GM04503 (cell line): ENCODE results near the gene SQSTM1.
"Not testable (repeated sequence)": the region's sequence is repeated elsewhere in the genome, so short reads cannot be mapped to it uniquely, and the experiment has no call there.

Source experiments
- DNase-seq: peaks from one replicate; pipeline ENCODE4 v3.0.0-alpha.2; 2012; ENCODE audit warnings: low read depth

Gene SQSTM1

DNA sequence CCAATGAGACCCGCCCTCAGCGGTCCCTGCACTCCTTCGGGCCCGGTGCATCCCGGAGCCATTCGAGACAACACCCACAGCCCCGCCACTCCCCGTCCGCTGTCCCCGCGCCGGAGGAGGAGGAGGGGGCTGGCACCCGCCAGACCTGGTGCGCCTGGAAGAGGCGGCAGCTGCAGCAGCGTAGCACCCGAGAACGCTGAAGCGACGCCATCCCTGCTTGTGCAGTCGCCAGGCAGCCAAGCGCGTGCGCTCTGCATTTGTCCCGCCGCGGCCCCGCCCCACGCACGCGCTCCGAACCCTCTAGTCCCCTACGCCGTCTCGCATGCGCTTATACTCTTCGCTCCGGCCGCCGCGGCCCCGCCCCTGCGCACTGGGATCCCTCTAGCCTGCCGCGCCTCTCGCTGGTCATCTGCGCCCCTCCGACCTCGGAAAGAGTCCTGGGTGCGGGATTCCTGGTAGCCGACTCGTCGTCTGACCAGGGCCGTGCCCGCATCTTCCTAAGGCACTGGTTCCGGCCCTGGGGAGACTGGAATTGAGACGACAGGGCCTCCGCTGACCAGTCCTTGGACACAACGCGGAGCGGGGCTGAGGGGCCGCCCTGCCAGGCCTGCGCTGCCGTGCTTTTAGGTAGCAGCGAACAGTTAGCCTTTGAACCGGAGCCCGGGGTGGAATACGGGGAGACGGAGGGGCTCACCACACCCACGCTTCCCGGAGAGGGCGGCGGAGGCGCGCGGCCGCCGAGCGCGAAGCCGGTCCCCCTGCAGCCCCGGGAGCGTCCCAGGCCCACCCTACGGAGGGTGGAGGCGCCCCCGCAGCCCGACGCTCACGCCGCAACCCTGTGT, 38.1 kb downstream of the SQSTM1 start, which contains the start of gene MRNIP:
Gene MRNIP (minus strand): TSS at position 232 of the 842 bp plus-strand sequence. CDS start 21 bp downstream, at position 211.
- peak; percentile 62 for DNase-seq

DNA sequence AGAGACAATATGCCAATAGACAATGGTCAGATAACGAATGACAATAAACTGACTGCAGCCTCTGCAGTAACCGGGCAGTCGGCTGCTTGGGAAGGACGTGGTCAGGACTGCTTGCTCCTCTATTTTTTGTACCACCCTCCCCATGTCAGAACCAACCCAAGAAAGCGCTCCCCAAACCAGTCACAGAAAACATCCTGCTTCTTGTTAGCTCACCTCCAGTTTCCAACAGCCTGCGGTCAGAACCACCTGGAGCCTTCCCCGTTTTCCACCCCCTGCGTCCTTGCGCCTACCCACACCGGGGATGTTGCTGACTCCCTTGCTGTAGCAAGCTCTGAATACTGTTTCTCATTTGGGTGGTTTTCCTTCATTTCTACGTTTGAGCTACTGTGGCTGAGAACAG, 39.6 kb downstream of the SQSTM1 start:
- no peak for DNase-seq

DNA sequence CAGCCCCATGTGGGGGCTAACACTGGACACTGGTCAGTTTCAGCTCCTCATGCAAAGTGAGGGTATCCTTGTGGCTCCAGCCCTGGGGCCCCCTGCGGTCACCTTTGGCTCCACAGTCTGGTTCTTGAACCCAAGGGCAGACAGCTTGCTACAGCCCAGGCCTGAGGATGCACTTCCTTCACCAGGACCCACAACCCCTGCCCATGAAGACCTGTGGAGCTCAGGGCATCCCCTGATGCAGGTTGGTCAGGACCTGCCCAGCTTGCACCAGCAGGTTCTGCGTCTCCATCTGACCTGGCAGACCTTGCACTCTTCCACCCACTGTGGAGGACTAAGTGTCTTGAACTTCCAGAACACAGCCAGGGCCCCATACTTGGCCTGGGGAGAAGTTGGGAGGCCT, 41.6 kb downstream of the SQSTM1 start:
- no peak for DNase-seq

DNA sequence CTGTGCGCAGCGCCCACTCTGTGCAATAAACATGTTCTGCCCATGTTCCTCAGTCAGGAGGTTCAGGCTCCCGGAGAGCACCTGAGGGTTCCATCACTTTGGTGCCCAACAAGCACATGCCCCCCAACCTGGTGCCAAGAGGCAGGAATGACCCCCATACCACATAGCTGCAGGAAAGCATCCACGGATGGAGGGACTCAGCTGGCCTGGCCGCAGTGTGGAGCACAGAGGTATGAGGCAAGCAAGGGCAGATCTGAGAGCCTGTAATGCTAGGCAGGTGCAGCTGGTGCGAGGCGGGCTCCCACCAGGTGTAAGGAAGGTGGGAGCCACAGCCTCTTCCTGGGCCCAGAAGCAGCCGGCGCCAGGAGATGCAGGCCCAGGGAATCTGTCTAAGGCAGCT, 42.2 kb downstream of the SQSTM1 start:
- DNase-seq = no peak

DNA sequence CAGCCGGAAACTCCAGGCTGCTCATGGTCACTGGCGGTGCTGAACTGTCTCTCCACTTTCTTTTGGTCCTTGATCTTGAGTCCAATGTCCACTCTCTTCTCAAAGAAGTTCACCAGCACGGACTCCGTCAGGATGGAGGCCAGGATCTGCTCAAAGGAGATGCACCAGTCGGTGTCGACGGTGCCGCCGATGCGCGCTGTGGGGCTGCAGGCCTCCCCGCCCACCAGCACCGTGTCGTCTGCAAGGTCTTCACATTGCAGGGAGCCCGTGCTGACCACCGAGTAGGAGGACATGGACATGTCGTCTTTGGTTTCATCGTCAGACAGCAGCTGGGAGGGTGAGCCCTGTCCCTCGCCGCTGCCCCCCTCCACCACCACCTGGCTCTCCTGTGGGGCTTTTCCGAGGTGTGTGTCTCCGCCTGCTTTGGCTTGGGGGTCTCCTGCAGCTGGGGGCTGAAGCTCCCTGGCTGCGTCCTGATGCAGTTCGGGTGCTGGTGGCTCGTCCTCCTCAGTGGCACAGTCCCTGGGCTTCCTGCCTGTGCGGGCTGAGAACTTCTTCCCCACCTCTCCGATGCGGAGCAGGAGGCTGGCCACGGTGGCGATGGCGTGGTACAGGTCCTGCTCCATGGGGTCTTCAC, 42.9 kb downstream of the SQSTM1 start:
- DNase-seq = no peak

DNA sequence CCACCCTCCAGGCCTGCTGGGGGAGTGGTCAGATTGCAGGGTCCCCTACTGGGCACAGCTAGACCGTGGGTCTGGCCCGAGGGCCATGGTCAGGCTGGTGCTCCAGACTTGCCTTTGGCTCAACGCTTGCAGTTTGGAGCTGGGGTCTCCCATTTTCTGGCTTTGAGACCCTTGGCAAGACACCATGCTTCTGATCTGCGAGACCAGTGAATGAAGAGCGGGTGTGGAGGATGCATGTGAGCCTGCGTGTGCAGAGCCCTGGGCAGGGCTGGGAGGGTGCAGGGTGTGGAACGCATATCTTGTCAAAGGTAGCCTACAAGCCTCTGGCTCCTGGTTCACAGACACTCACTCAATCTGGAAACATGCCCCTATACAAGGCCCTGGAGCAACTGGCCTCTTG, 44.0 kb downstream of the SQSTM1 start:
- no peak for DNase-seq

DNA sequence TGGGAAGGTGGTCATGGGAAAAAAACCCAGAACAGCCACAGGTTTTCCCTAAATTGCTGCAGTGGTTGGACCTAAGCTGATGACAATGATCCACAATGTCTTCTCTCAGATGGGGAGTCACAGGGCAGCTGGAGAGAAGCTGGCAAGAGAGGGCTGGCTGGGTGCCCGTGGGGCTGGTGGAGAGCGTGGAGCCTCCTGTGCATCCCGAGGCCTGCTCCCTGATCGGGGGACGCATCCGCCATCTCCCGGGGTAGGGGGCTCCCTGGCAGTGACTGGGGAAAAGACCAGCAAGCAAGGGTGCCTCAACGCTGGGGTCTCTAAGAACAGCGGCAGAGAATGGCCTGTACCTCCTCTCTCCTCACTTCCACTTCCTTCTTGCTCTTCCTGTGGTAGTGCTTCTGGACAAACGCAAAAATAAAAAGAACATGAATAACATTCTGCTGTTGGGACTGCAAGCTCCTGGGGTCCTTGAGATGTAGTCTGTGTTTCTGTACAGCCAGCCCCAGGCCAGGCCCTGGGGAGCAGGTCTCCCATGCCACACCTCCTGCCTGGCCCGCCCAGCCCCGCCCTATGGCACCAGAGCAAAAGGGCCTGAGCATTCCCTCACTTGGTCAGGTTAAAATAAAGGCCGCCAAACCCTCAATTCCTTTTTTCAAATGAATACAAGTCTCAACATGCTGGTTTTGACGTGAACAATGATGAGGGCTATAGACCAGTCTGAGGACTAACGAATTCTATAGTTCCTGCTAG, 45.0 kb downstream of the SQSTM1 start:
- no peak for DNase-seq

DNA sequence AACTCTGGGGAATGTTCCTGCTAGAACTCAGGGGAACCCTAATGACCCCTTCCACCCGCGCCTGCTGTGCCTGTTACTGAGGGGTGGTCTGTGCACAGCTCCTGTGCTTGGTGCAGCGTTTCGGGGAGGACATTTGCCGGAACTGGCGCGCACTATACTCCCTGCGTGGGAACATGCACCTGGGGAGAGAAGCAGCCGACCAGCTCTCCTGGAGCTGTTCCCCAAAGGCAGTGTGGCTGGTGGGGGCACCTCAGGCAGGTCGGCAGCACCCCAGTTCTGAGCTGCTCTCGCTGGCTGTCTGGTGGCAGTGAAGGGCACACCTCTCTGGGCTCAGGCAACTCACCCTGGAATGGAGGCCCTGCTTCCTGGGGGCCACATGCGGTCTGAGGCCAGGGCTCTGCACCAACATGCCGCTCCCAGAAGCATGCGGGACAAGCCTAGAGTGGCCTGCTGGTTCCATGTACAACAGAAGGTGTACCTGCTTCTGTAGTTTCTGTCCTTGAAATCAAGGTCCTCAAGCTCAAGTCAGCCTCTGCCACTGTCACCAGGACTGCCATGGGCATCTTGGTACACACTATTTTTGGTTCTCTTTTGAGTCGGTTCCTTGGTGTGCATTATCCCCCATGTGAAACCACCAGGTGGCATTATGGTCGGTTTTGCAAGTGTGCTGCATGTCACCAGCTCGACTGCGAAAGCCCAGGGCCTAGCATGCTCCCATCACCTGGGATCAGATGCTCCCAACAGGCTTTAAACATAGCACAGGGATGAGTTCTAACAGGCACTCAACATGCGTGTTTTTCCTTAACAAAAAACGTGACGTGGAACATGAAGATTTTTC, 45.8 kb downstream of the SQSTM1 start:
- no peak for DNase-seq

DNA sequence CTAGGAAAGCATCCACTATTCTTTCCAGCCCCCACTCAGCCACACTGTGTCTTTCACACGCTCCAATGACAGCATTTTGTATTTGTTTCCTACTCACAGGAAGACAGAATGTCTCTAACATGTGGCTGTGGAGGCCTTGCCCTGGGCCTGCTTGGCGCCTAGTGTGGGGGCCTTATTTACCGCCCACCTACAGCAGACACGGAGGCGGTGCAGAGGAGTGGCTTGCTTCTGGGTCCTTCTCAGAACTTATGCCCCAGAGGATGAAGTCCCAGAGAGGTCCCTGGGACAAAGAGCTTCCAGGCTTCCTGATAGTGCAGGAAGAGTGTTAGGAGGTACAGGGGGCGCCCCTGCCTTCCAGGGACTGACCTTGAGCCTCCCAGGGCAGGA, 46.4 kb downstream of the SQSTM1 start:
- DNase-seq = no peak

DNA sequence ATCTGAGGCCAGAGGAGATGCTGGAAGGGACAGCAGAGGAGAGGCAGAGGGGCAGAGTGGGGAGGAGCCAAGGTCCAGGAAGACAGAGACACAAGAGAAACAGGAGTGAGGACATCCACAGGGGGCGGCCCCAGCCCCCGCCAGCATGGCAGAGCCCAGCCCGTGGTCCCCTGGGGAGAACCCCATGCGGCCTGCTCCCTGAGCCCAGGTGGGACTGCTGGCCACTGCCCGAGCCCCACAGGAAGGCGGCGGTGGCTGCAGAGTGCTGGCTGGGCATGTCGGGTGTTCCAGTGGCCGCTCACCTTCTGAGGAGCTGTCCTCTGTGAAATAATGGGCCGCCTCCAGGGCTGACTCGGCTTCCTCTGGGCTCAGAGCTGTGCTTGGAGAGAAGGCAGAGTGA, 46.8 kb downstream of the SQSTM1 start:
- DNase-seq = no peak

DNA sequence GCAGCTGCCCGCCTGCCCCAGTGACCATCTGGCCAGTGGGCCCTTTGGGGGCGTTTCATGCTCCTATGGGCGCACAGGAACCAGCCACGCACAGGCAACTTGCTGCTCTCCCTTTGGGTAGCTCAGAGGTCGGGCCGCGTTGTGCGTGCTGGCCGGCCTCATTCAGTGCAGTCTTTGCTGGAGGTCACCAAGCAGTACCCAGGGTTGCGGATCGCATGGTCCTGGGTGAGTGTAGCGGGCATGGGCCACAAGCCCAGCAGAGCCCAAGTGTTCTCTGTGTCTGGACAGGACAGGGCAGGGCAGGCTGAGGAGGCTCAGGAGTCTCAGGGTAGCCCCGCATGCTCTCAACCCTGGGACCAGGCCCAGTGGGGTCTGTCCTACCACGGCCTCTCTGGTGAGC, 47.8 kb downstream of the SQSTM1 start:
- DNase-seq = no peak

DNA sequence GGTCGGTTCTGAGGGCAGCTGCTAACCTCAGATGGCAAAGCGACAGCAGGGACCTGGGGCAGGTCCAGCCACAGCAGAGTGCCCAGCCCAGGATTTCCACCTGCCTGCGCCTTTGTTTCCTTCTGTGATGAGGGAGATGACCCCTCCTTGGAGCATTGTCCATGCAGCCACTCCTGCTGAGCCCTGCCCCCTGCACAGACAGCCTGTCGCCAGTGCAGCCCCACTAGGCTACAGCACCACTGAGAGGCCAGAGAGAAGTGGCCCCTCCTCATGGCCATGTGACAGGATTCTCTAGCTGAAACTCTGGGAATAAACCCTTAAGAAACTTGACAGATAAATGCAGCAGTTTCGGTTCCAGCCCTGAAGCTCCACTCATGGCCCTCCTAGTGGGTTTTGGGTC, 48.4 kb downstream of the SQSTM1 start:
- no peak for DNase-seq

DNA sequence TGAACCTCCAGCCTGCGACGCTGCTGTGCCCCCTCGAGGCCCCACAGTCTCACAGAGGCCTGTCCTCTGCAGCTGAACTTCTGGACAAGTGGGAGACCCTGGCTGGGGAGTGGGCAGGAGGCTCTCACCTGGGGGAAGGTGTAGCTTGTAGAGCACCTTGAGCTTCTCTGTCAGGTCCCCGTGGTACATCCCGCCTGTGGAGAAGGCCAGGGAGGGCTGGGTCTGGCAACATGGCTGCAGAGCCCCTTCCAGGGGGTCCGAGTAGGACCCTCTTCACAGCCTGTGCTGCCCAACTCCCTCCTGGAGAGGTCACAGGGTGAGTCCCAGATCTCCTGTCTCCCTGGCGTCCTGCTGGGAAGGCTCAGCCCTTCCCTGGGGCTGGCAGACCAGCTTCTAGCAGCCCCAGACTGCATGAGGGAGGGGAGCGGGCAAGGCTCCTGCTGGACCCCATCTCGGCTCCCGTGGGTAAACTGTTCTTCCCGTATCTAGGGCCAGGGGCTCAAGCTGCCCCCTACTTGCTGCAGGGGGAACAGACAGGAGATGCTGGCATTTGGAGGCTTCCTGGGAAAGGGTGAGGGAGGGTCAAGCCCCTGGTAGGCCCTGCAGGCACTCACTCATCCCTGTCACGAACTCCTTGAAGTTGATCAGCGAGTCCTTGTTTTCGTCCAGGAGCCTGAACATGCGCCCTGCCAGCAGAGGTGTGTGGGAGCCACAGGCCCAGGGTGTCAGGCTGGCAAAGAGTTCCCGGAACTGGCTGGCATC, 49.1 kb downstream of the SQSTM1 start:
- DNase-seq = no peak

DNA sequence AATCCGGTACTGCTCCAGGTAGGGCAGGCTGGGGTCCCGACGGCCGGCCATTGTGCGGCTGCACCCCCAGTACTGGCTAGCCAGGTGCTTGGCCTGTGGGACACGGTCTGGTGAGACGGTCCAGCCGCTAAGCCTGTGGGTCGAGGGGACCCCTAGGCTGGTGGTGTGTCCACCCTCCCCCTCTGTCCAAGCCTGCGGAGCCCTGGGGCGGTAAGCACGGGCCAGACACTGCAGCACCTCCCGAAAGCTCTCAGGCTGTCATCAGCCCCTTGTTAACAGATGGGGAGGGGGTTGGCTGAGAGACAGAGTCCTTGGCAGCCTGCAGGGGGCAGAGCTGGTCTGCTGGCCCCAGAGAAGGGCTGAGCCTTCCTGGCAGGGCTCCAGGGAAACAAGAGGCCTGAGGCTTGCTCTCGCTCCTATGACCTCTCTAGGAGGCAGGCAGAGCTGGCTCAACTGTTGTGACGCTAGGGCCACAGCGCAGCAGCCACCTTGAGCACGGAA, 49.7 kb downstream of the SQSTM1 start:
- DNase-seq = no peak

DNA sequence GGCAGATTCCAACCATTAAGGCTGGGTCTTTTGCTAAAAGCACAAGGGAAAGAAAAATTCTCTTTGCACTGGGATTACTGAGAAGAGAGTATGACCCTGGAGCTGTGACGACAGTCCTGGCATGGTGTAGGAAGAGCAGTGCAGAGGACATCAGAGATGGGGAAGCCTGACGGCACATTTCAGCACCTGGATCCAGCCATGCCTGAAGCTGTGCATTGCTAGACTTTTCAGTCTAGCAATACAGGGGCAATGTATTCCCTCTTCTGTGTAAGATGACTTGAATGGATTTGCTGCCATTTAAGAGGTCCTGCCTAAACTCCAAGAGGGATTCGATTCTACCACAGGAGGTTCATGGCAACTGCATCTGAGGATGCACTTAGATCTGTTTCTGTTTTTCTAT, 50.2 kb downstream of the SQSTM1 start:
- DNase-seq = no peak

DNA sequence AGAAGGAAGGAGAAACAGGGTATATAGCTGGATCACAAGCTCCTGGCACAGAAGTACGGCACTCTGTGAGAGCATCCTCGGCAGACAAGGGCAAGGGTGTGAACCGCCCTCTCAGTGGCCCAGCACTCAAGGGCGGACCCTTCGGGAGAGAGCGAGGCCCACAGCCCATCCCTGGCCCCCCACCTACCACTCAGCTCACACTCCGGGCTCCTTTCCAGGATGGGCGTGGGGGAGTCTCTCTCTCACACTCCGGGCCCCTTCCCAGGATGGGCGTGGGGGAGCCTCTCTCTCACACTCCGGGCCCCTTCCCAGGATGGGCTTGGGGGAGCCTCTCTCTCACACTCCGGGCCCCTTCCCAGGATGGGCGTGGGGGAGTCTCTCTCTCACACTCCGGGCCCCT, 50.8 kb downstream of the SQSTM1 start:
- DNase-seq = not testable (repeated sequence)

DNA sequence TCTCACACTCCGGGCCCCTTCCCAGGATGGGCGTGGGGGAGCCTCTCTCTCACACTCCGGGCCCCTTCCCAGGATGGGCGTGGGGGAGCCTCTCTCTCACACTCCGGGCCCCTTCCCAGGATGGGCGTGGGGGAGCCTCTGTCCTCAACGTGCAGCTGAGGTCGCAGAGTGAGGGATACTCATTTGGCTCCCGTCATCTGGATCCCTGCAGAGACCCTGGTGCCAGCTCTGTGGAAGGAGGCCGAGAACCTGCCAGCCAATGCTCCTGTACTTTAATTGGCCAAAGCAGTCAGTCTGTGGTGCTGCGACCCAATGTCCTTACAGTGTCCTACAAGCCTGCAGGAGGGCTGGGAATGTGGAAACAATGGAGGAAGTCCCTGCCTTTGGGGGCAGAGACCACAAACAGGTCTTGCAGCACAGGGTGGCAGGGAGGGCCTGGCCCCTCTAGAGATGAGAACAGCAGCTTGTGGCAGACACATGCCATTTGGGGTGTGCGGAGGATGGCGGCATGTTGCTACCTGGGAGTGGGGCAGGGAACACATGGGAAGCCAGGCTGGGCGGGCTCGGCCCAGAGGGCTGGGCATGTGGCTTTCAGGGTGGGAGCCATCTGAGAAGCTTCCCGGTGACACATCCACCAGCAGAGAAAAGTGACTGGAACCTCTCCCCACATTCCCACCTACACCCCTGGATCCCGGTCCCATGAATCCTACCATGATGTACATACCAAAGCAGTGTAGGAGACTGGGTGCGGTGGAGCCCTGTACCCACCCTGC, 51.5 kb downstream of the SQSTM1 start:
- no peak for DNase-seq

DNA sequence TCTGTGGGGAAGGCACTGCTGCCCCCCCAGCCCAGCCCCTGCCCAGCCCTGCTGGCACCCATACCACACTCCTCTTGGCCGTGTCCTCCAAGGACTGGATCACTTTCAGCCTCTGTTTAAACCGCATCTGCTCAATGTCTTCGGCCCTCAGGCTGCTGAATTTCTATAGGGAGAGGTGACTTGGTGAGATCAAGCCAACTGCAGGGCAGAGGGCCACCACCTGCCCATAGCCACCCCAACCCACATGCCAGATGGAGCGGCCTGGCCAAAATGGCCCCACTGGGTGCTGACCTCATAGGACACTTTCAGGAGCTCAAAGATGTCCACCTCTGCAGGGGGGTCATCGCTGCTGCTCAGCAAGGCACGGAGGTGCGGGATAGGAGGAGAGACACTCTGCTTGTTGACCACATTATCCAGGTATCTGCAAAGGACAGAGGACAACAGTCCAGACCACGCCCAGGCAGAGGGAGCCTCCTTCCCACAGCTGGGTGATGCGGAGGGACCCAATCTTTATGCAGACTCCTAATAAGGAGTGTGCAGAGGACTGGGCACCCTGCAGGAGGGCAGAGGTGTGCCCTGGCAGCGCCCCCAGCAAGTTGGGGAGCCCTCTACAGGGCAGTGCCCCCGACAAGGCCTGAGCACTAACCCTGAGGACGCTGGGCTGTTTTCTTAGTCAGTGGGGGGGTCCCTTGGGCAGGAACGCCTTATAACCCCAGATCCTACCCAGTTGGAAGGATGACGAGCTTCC, 52.3 kb downstream of the SQSTM1 start:
- no peak for DNase-seq

DNA sequence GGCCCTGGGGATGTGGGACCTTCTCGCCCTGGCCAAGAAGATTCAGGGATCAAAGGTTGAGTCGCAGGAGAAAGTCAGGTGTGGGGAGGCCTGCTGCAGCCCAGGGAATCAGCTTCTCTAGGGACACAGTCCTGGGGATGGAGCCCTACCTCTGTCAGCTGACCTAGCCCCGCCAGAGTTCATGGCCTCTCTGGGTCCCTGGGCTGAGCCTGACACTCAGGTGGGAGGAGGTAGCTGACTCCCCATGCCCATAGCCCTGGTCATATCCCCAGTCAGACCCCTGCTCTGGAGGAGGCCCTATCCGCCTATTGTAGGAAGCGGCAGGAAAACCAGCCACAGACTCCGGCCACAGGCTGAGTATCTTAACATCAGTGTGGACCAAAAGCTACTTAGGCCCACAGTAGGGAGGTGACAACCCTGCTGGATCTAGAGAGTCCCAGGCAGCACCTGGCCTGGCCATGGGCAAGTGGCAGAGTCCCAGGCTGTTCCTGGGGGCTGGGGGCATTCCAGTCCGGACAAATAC, 52.9 kb downstream of the SQSTM1 start:
- DNase-seq = no peak
